Glomerular visceral epithelial cell (primary cell): ENCODE data around the gene ZNF234.
"Not testable (repeated sequence)": the region's sequence is repeated elsewhere in the genome, so short reads cannot be mapped to it uniquely, and the experiment has no call there.

Source experiments
- DNase-seq: peaks from one replicate; pipeline ENCODE4 v3.0.0-alpha.2; 2016; ENCODE audit errors: extremely low spot score

Gene ZNF234

DNA sequence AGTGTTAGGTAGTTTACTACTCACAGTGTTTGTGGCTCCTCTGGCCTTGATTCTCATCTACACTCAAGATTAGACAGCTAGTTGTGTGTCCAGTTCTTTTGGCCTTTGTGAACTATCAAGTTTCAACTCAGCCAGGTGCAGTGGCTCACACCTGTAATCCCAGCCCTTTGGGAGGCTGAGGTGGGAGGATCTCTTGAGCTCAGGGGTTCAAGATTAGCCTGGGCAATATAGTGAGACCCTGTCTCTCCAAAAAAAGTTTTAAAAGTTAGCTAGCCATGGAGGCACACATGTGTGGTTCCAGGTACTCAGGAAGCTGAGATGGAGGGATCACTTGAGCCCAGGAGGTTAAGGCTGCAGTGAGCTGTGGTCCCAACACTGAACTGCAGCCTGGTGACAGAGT lies 39.6 kb downstream of the ZNF234 start:
- DNase-seq: no peak

DNA sequence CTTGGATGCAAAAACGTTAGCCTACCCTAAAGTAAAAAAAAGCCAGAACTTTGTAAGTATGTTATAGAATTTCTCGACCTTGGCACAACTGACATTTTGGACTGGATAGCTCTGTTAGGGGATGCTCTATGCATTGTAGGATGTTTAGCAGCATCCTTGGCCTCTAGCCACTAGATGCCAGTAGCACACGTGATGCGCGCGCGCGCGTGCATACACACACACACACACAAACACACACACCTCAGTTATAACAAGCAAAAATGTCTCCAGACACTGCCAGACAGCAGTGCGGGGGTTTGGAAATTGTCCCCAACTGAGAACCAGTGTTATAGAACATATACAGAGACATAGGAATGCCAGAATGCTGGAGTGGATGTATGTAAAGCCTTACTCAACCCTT lies 40.8 kb downstream of the ZNF234 start:
- no peak for DNase-seq

- DNase-seq: no peak
Measured at GRCh38 chr19:44190020-44190419, 48.7 kb downstream of the ZNF234 start.

- DNase-seq: no peak
Measured at GRCh38 chr19:44192127-44192526, 50.8 kb downstream of the ZNF234 start.

- DNase-seq: no peak
Measured at GRCh38 chr19:44196772-44197171, 55.4 kb downstream of the ZNF234 start.

- DNase-seq: no peak
Measured at GRCh38 chr19:44202470-44202869, 61.1 kb downstream of the ZNF234 start.

GRCh38 chr19:44202974-44203373 lies 61.6 kb downstream of the ZNF234 start:
- DNase-seq: no peak

- DNase-seq: not testable (repeated sequence)
Measured at GRCh38 chr19:44203877-44204276, 62.5 kb downstream of the ZNF234 start.

- no peak for DNase-seq
Measured at GRCh38 chr19:44204772-44205171, 63.4 kb downstream of the ZNF234 start.

DNA sequence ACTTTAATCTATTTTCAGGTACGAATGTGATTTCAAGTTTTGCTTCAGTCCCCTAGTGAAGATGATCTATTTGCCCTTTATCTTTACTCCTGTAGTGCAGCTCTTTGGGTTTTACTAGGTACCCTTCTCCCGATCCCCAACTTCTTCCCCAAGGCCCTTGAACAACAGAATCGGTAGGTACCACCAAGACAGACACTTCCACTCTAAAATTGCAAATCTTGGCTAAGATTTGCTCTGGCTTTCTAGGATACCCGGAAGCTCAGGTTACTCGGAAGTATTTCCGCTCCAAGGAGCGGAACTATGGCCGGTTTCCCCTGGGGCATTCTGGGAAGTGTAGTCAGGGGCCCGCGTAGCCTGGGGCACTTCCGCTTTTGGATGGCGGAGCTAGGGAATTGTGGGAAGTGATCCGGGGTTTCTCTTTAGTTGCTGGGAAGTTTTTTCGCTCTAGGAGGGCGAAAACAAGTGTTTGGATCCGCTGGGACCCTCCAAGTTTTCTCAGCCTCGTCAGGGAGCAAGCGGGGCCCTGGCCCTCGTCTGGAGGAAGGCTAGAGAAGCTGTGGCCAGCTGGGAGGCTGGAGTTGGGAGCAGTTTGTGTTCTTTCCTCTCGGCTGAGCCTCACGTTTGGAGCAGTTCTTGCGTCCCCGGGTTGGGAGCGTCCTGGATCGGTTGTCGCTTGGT lies 65.9 kb downstream of the ZNF234 start:
- DNase-seq: peak; percentile 95
